GM12873 (cell line): ENCODE results near the gene MEIS2.
A peak's percentile ranks its signal among the peaks of the same experiment; 100 is the strongest.

Experiments
- CTCF ChIP-seq: IDR thresholded peaks from 2 replicates; pipeline ENCODE4 v1.5.1; 2012; ENCODE audit warnings: low read depth, mild to moderate bottlenecking, moderate library complexity, low read length, control low read depth; ENCODE audit not compliant: insufficient read depth; ENCODE audit errors: missing control alignments

The MEIS2 gene

GRCh38 chr15:37137221-37137620 lies 36.9 kb upstream of the MEIS2 start:
- TF ChIP-seq CTCF = no peak

- no peak for TF ChIP-seq CTCF
Measured at GRCh38 chr15:37136666-37137065, 36.3 kb upstream of the MEIS2 start.

GRCh38 chr15:37135225-37135624 lies 34.9 kb upstream of the MEIS2 start:
- peak; percentile 67 for TF ChIP-seq CTCF

GRCh38 chr15:37134699-37135131 lies 34.4 kb upstream of the MEIS2 start:
- peak; percentile 43 for TF ChIP-seq CTCF

GRCh38 chr15:37134244-37134643 lies 33.9 kb upstream of the MEIS2 start:
- no peak for TF ChIP-seq CTCF

- TF ChIP-seq CTCF = no peak
Measured at GRCh38 chr15:37133602-37134001, 33.3 kb upstream of the MEIS2 start.

- no peak for TF ChIP-seq CTCF
Measured at GRCh38 chr15:37132826-37133417, 32.6 kb upstream of the MEIS2 start.
